ACC112 (cell line): ENCODE results near the gene RIMS3.

Experiments used
- H2AFZ ChIP-seq: fragments of 200-600 bp; sonication (generic); one replicate; pipeline ENCODE4 v1.6.0; 2017; ENCODE audit warnings: antibody characterized with exemption, low read length; ENCODE audit not compliant: unreplicated experiment
- H3K27ac ChIP-seq: fragments of 200-600 bp; sonication (generic); 2 replicates; pipeline ENCODE4 v1.5.1; 2014; ENCODE audit warnings: low read depth, mild to moderate bottlenecking, antibody characterized with exemption, low read length, moderate library complexity
- H3K27me3 ChIP-seq: fragments of 200-600 bp; sonication (generic); 2 replicates; pipeline ENCODE4 v1.6.1; 2014; ENCODE audit warnings: mild to moderate bottlenecking, antibody characterized with exemption, low read length, moderate library complexity, mixed read lengths; ENCODE audit not compliant: insufficient read depth
- H3K36me3 ChIP-seq: fragments of 200-600 bp; sonication (generic); 2 replicates; pipeline ENCODE4 v1.6.1; 2016; ENCODE audit warnings: mild to moderate bottlenecking, antibody characterized with exemption, low read length, moderate library complexity, mixed read lengths; ENCODE audit not compliant: insufficient read depth
- H3K4me1 ChIP-seq: fragments of 200-600 bp; sonication (generic); one replicate; pipeline ENCODE4 v1.6.1; 2016; ENCODE audit warnings: low read length, mixed read lengths; ENCODE audit not compliant: insufficient read depth, unreplicated experiment, control insufficient read depth
- H3K4me3 ChIP-seq: fragments of 200-600 bp; sonication (generic); 2 replicates; pipeline ENCODE4 v1.5.1; 2014; ENCODE audit warnings: mild to moderate bottlenecking, low read depth, low read length
- H3K79me2 ChIP-seq: fragments of 200-600 bp; sonication (generic); one replicate; pipeline ENCODE4 v1.6.0; 2016; ENCODE audit warnings: low read length; ENCODE audit not compliant: control insufficient read depth, unreplicated experiment, insufficient read depth

RIMS3 gene

GRCh38 chr1:40652979-40653378, 12.5 kb downstream of the RIMS3 start:
- Histone ChIP-seq H3K27ac (no peak overlapping the region), H3K79me2 (no peaks in the 10 kb centered on the region), H2AFZ (no peak overlapping the region), H3K27me3 (peaks cover 53% of the 10 kb centered on the region), H3K4me3 (no peak overlapping the region), H3K4me1 (peaks cover 6% of the 10 kb centered on the region), H3K36me3 (no peaks in the 10 kb centered on the region)

- H3K27ac ChIP-seq: no peak overlapping the region
- H3K79me2 ChIP-seq: no peaks in the 10 kb centered on the region
- H3K27me3 ChIP-seq: peaks cover 52% of the 10 kb centered on the region
- no peak overlapping the region for H3K4me3 ChIP-seq
- H3K4me1 ChIP-seq: peaks cover 6% of the 10 kb centered on the region
- no peaks in the 10 kb centered on the region for H3K36me3 ChIP-seq
- H2AFZ ChIP-seq: no peak overlapping the region
Observed at GRCh38 chr1:40652468-40652867, 13.0 kb downstream of the RIMS3 start.

- H3K4me1 ChIP-seq: peaks cover 11% of the 10 kb centered on the region
- no peak overlapping the region for H2AFZ ChIP-seq
- H3K79me2 ChIP-seq: no peaks in the 10 kb centered on the region
- H3K27me3 ChIP-seq: peaks cover 47% of the 10 kb centered on the region
- H3K4me3 ChIP-seq: no peak overlapping the region
- H3K36me3 ChIP-seq: no peaks in the 10 kb centered on the region
- H3K27ac ChIP-seq: no peak overlapping the region
Observed at GRCh38 chr1:40651138-40651857, 14.2 kb downstream of the RIMS3 start.

GRCh38 chr1:40650075-40650474, 15.4 kb downstream of the RIMS3 start:
- Histone ChIP-seq H3K27me3 (peaks cover 41% of the 10 kb centered on the region), H2AFZ (no peak overlapping the region), H3K36me3 (no peaks in the 10 kb centered on the region), H3K27ac (no peak overlapping the region), H3K4me1 (peaks cover 23% of the 10 kb centered on the region), H3K79me2 (no peaks in the 10 kb centered on the region), H3K4me3 (no peak overlapping the region)

GRCh38 chr1:40649592-40649930, 15.9 kb downstream of the RIMS3 start:
- Histone ChIP-seq H2AFZ (no peak overlapping the region), H3K27me3 (peaks cover 36% of the 10 kb centered on the region), H3K27ac (no peak overlapping the region), H3K36me3 (no peaks in the 10 kb centered on the region), H3K4me1 (peaks cover 24% of the 10 kb centered on the region), H3K4me3 (no peak overlapping the region), H3K79me2 (no peaks in the 10 kb centered on the region)

- Histone ChIP-seq H3K27me3 (peaks cover 31% of the 10 kb centered on the region), H3K79me2 (no peaks in the 10 kb centered on the region), H3K27ac (no peak overlapping the region), H2AFZ (no peak overlapping the region), H3K4me3 (no peak overlapping the region), H3K36me3 (no peaks in the 10 kb centered on the region), H3K4me1 (peaks cover 24% of the 10 kb centered on the region)
Observed at GRCh38 chr1:40648928-40649591, 16.4 kb downstream of the RIMS3 start.

GRCh38 chr1:40648200-40648599, 17.3 kb downstream of the RIMS3 start:
- peaks cover 24% of the 10 kb centered on the region for H3K27me3 ChIP-seq
- no peak overlapping the region for H2AFZ ChIP-seq
- H3K4me1 ChIP-seq: peaks cover 24% of the 10 kb centered on the region
- no peaks in the 10 kb centered on the region for H3K36me3 ChIP-seq
- H3K27ac ChIP-seq: no peak overlapping the region
- H3K79me2 ChIP-seq: no peaks in the 10 kb centered on the region
- no peak overlapping the region for H3K4me3 ChIP-seq

- peaks cover 5% of the 10 kb centered on the region; the same call in 1 of the 2 replicates for H3K27me3 ChIP-seq
- peaks cover 24% of the 10 kb centered on the region for H3K4me1 ChIP-seq
- H2AFZ ChIP-seq: no peak overlapping the region
- no peaks in the 10 kb centered on the region for H3K79me2 ChIP-seq
- H3K4me3 ChIP-seq: no peak overlapping the region
- peak overlapping the region; percentile 67 for H3K27ac ChIP-seq
- H3K36me3 ChIP-seq: no peaks in the 10 kb centered on the region
Observed at GRCh38 chr1:40646315-40646714, 19.2 kb downstream of the RIMS3 start.

- Histone ChIP-seq H3K36me3 (no peaks in the 10 kb centered on the region), H3K27ac (0 out of 2 replicates have a peak overlapping the region, but pooled peaks have one; percentile 67), H3K4me1 (peaks cover 23% of the 10 kb centered on the region), H3K27me3 (0 out of 2 replicates have a peak, but pooled peaks cover 5% of the 10 kb centered on the region), H3K79me2 (no peaks in the 10 kb centered on the region), H3K4me3 (no peak overlapping the region), H2AFZ (no peak overlapping the region)
Observed at GRCh38 chr1:40645118-40645680, 20.3 kb downstream of the RIMS3 start.

- no peaks in the 10 kb centered on the region for H3K36me3 ChIP-seq
- H3K79me2 ChIP-seq: no peaks in the 10 kb centered on the region
- H2AFZ ChIP-seq: no peak overlapping the region
- no peak overlapping the region for H3K4me3 ChIP-seq
- H3K27me3 ChIP-seq: 0 out of 2 replicates have a peak, but pooled peaks cover 9% of the 10 kb centered on the region
- H3K27ac ChIP-seq: no peak overlapping the region
- peaks cover 17% of the 10 kb centered on the region for H3K4me1 ChIP-seq
Observed at GRCh38 chr1:40641601-40642242, 23.8 kb downstream of the RIMS3 start.
